ENCODE results near the gene ASTN2.

ASTN2 gene

DNA sequence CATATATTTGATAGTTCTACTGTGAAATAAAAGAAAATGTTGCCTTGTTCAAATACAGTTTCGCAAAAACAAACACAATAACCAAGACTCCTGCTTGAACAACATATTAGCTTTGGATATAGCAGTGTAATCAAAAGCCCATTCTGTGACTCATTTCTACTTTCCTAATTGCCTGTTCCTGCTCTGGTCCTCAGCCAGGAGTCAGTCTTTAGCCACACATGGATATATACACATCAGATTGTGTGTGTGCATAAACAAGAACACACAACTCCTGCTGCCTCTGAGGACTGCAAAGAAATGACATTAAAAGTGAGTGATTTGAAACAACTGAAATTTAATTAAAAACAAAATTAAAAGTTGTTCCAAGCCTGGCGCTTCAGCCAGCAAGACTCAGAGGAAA, 393.0 kb downstream of the ASTN2 start:
- DNase-seq (ENCODE audit: extremely low read depth, low read depth): no peak
- no peak overlapping the region for H3K4me3 ChIP-seq (replicated peaks; ENCODE audit: low read depth, low read length)
- TF ChIP-seq, protein P1, sequence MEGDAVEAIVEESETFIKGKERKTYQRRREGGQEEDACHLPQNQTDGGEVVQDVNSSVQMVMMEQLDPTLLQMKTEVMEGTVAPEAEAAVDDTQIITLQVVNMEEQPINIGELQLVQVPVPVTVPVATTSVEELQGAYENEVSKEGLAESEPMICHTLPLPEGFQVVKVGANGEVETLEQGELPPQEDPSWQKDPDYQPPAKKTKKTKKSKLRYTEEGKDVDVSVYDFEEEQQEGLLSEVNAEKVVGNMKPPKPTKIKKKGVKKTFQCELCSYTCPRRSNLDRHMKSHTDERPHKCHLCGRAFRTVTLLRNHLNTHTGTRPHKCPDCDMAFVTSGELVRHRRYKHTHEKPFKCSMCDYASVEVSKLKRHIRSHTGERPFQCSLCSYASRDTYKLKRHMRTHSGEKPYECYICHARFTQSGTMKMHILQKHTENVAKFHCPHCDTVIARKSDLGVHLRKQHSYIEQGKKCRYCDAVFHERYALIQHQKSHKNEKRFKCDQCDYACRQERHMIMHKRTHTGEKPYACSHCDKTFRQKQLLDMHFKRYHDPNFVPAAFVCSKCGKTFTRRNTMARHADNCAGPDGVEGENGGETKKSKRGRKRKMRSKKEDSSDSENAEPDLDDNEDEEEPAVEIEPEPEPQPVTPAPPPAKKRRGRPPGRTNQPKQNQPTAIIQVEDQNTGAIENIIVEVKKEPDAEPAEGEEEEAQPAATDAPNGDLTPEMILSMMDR (IDR thresholded peaks at IDR 0.05; ENCODE audit: low read depth, low read length, missing control alignments): no peak

DNA sequence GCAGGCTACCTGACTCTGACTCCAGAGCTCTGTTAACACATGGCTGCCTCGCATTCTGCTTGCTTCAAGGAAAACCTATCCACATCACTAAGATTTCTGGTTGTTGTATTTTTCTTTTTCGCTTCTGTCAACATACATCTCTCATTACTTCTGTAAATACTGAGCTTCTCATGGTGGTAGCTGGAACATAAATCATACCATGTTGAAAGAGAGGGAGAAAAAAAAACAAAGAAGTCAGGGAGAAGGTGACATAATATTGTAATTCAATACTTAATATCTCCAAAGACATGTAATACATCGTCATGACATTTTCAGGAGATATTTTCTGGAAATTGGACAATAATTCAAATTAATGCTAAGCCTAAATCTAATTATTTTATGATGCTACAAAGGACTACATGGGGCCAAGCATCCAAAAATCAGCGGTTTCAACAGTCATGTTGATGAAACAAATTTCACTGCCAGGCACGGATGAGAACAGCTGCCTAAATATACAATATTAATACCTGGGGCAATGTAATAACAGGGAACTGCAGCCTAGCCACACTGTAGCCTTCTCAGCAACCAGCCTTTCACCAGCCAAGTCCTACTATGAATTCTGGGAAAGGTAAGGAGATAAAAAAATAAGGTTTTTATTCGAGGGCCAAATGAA, 395.8 kb downstream of the ASTN2 start:
- TF ChIP-seq, protein P1 (IDR thresholded peaks at IDR 0.05; ENCODE audit: low read depth, low read length, missing control alignments): no peak
- H3K4me3 ChIP-seq (replicated peaks; ENCODE audit: low read depth, low read length): no peak overlapping the region
- DNase-seq (ENCODE audit: extremely low read depth, low read depth): no peak

DNA sequence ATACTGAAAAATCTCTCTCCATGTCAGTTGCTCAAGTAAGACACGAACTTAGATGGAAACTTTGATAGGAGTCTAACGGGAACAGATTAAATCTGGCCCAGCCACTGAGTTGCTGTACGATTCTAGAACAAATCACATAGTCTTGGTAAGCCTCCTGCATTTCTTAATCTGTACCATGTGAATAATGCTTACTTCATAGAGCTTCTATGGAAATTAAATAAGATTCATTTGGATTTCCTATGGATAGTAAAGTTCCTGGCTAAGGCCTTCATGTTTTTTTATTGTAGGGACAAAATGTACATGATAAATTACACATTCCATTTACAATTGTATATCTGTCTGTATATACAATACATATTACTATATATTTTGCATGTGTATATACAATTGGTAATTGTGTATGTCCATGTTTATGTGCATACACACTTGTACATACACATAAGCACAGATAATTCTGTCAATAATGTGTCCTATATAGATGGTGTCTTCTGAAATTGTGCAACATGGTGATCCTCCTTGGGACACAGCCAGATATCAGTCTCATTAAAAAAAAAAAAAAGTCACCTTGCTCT, 397.4 kb downstream of the ASTN2 start:
- H3K4me3 ChIP-seq (replicated peaks; ENCODE audit: low read depth, low read length): no peak overlapping the region
- DNase-seq (ENCODE audit: extremely low read depth, low read depth): no peak
- TF ChIP-seq, protein P1 (IDR thresholded peaks at IDR 0.05; ENCODE audit: low read depth, low read length, missing control alignments): no peak

DNA sequence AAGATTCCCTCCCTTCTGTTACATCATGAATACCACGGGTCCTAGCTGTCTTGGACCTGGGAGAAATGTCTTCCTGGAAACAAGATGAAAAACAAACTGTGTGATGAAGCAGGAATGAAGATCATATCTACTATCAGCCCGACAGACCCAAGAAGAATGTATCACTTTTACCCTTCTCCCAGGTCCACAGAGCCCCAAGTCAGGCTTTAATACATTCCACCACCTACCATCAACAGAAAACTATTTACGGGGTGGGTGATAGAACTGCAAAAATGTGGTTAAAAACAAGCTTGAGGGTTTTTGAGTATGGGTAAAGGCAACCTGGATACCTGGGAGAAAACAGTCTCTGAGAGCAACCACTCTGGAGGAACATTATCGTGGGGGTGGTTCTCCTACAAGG, 400.8 kb downstream of the ASTN2 start:
- TF ChIP-seq, protein P1 (IDR thresholded peaks at IDR 0.05; ENCODE audit: low read depth, low read length, missing control alignments): no peak
- no peak for DNase-seq (ENCODE audit: extremely low read depth, low read depth)
- no peak overlapping the region for H3K4me3 ChIP-seq (replicated peaks; ENCODE audit: low read depth, low read length)

DNA sequence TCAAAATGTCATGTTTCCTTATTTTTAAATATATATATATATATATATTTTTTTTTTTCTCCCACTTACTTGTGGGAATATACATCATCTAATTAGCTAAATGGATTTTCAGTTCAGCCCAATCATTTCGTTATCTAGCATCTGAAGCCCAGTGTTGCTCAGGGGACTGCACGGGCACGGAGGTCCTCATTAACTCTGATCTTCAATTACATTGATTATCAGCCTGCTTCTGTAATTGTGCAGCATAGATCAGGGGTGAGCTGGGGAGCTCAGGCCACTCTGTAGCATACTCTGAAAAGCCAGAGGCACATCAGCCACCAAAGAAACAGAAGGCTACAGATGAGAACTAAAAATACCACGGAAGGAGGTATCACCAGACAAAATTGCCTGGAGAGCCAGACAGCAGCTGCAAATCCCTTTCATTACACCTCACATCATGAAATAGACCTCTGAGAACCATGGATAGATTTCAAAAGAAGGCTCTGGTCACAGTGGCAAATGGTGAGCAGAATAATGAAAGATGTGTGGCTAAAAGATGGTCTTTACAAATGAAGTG, 401.3 kb downstream of the ASTN2 start:
- no peak overlapping the region for H3K4me3 ChIP-seq (replicated peaks; ENCODE audit: low read depth, low read length)
- no peak for DNase-seq (ENCODE audit: extremely low read depth, low read depth)
- TF ChIP-seq, protein P1 (IDR thresholded peaks at IDR 0.05; ENCODE audit: low read depth, low read length, missing control alignments): no peak

DNA sequence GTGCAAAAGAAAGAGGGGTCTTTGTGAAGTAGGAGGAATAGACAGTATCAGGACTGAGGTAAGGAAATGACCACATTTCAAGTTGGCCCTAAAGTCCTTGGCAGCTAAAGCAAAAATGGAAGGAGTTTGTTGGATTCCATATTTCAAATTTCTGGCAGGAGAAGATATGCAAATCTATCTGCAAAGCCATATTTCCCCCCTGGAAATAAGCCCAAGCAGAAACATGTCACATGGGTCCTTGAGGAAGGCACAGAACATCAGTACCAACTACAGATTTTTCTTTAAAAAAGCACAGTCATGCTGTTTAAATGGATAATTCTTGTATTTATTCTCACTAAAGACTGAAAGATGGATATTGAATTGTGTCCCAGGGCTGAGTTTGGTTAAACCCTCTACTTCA, 404.8 kb downstream of the ASTN2 start:
- no peak overlapping the region for H3K4me3 ChIP-seq (replicated peaks; ENCODE audit: low read depth, low read length)
- TF ChIP-seq, protein P1 (IDR thresholded peaks at IDR 0.05; ENCODE audit: low read depth, low read length, missing control alignments): no peak
- DNase-seq (ENCODE audit: extremely low read depth, low read depth): no peak

Measured in HFF-Myc (cell line).